IMR-90 (cell line): ENCODE measurements around the gene MED12. TPM values are rescaled to one million over a fixed set of nuclear protein-coding genes. Genes with fewer than 3 reads are reported as not detected.

ENCODE experiments used
- ATAC-seq: fragments of 200-7000 bp; cut with Tn5 transposase; 2 replicates; pipeline ENCODE4 v1.9.1; 2020; ENCODE audit warnings: low read depth, mild to moderate bottlenecking, moderate library complexity
- BruUV-seq: library from RNA; stranded (reverse); fragments of 400-500 nt; replicated peaks from 2 replicates; lab custom pipeline; 2021; lab: Mats Ljungman, UMichigan
- CTCF ChIA-PET: fragments of 300-600 bp; formaldehyde crosslinking; extraction: SDS; loops from one replicate; lab custom pipeline; 2021; ENCODE audit warnings: antibody characterized with exemption; lab: Yijun Ruan, JAX
- POLR2A ChIA-PET: fragments of 300-600 bp; sonication (Branson Sonifier 250); formaldehyde crosslinking; loops from one replicate; lab custom pipeline; 2022; ENCODE audit warnings: antibody characterized with exemption; ENCODE audit not compliant: unreplicated experiment; lab: Charles Lee
- DNase-seq: peaks from one replicate; pipeline ENCODE4 v3.0.0; 2013
- H2AFZ ChIP-seq: replicated peaks from 2 replicates; pipeline ENCODE3; 2013; ENCODE audit warnings: low read length, mild to moderate bottlenecking; ENCODE audit not compliant: poor library complexity
- H2AK5ac ChIP-seq: 2 replicates; pipeline ENCODE4 v1.6.1; 2013; ENCODE audit warnings: low read depth, low read length, inconsistent platforms
- H2AK9ac ChIP-seq: replicated peaks from 2 replicates; pipeline ENCODE3; 2013; ENCODE audit warnings: mild to moderate bottlenecking, low read depth, low read length, moderate library complexity; ENCODE audit not compliant: poor library complexity
- H2BK120ac ChIP-seq: 2 replicates; pipeline ENCODE4 v1.6.1; 2013; ENCODE audit warnings: low read depth, low read length, inconsistent platforms
- H2BK15ac ChIP-seq: 3 replicates; pipeline ENCODE4 v1.6.1; 2013; ENCODE audit warnings: low read depth, low read length, inconsistent platforms
- H2BK20ac ChIP-seq: 2 replicates; pipeline ENCODE4 v1.6.1; 2013; ENCODE audit warnings: low read depth, mild to moderate bottlenecking, inconsistent platforms, low read length, moderate library complexity
- H2BK5ac ChIP-seq: 2 replicates; pipeline ENCODE4 v1.6.1; 2013; ENCODE audit warnings: mild to moderate bottlenecking, low read depth, low read length, inconsistent platforms; ENCODE audit not compliant: poor library complexity, severe bottlenecking
- H3K14ac ChIP-seq: replicated peaks from 2 replicates; pipeline ENCODE4 v1.6.1; 2013; ENCODE audit warnings: low read depth, low read length, inconsistent platforms
- H3K18ac ChIP-seq: 2 replicates; pipeline ENCODE4 v1.6.1; 2013; ENCODE audit warnings: low read depth, low read length, control low read depth
- H3K23ac ChIP-seq: 2 replicates; pipeline ENCODE4 v1.6.1; 2013; ENCODE audit warnings: low read depth, low read length, inconsistent platforms
- H3K27ac ChIP-seq: 2 replicates; pipeline ENCODE4 v1.5.1; 2013; ENCODE audit warnings: mild to moderate bottlenecking, control low read depth, low read length; ENCODE audit not compliant: insufficient read depth
- H3K27me3 ChIP-seq: 2 replicates; pipeline ENCODE4 v1.6.1; 2013; ENCODE audit warnings: low read length; ENCODE audit not compliant: control insufficient read depth, insufficient read depth
- H3K36me3 ChIP-seq: 2 replicates; pipeline ENCODE4 v1.6.1; 2013; ENCODE audit warnings: low read length, mixed read lengths; ENCODE audit not compliant: control insufficient read depth, insufficient read depth
- H3K4ac ChIP-seq: 2 replicates; pipeline ENCODE4 v1.6.1; 2013; ENCODE audit warnings: low read depth, low read length, inconsistent platforms
- H3K4me1 ChIP-seq: 2 replicates; pipeline ENCODE4 v1.6.1; 2013; ENCODE audit warnings: low read length, mixed read lengths; ENCODE audit not compliant: control insufficient read depth, insufficient read depth
- H3K4me2 ChIP-seq: 2 replicates; pipeline ENCODE4 v1.6.1; 2013; ENCODE audit warnings: low read depth, mild to moderate bottlenecking, control low read depth, low read length, moderate library complexity
- H3K4me3 ChIP-seq: 2 replicates; pipeline ENCODE4 v1.5.1; 2013; ENCODE audit warnings: low read depth, mild to moderate bottlenecking, control low read depth, low read length, moderate library complexity; ENCODE audit not compliant: insufficient read depth
- H3K56ac ChIP-seq: 2 replicates; pipeline ENCODE4 v1.6.1; 2013; ENCODE audit warnings: low read length, inconsistent platforms; ENCODE audit not compliant: insufficient read depth; ENCODE audit errors: extremely low read depth
- H3K79me1 ChIP-seq, 2 experiments: 2 replicates each; pipeline ENCODE4 v1.6.1; 2013; ENCODE audit warnings: low read length in 2 of 2, inconsistent platforms in 1 of 2, low read depth in 1 of 2
- H3K9ac ChIP-seq: 2 replicates; pipeline ENCODE4 v1.6.1; 2013; ENCODE audit warnings: low read depth, low read length, control low read depth
- H3K9me1 ChIP-seq: 2 replicates; pipeline ENCODE4 v1.6.1; 2013; ENCODE audit warnings: low read length, inconsistent platforms; ENCODE audit not compliant: insufficient read depth
- H3K9me3 ChIP-seq: 2 replicates; pipeline ENCODE4 v1.6.1; 2013; ENCODE audit warnings: low read length; ENCODE audit not compliant: control insufficient read depth, insufficient read depth
- H4K20me1 ChIP-seq: 2 replicates; pipeline ENCODE4 v1.6.1; 2013; ENCODE audit warnings: low read length, inconsistent platforms; ENCODE audit not compliant: insufficient read depth
- H4K5ac ChIP-seq: 2 replicates; pipeline ENCODE4 v1.6.1; 2013; ENCODE audit warnings: mild to moderate bottlenecking, low read depth, low read length, control low read depth
- H4K8ac ChIP-seq, 2 experiments: 2 replicates each; pipeline ENCODE4 v1.6.1; 2013; ENCODE audit warnings: low read depth in 2 of 2, low read length in 2 of 2, control low read depth in 1 of 2, inconsistent platforms in 1 of 2
- H4K91ac ChIP-seq: 2 replicates; pipeline ENCODE4 v1.6.1; 2013; ENCODE audit warnings: low read depth, low read length, inconsistent platforms; ENCODE audit not compliant: insufficient read depth
- BHLHE40 ChIP-seq: fragments of 150-350 bp; IDR thresholded peaks from 2 replicates; pipeline ENCODE4 v1.6.1; 2016; ENCODE audit warnings: mild to moderate bottlenecking, low read depth, low read length
- CEBPB ChIP-seq: IDR thresholded peaks from 2 replicates; pipeline ENCODE4 v1.6.1; 2012; ENCODE audit warnings: low read depth, low read length, improper control_type of control experiment
- CHD1 ChIP-seq: IDR thresholded peaks from 2 replicates; pipeline ENCODE4 v1.6.1; 2012; ENCODE audit warnings: low read depth, low read length, improper control_type of control experiment
- ELK1 ChIP-seq: fragments of 150-350 bp; IDR thresholded peaks from 2 replicates; pipeline ENCODE4 v1.6.1; 2016; ENCODE audit warnings: low read depth, mild to moderate bottlenecking, low read length, moderate library complexity, borderline replicate concordance
- FOS ChIP-seq: fragments of 150-350 bp; IDR thresholded peaks from 2 replicates; pipeline ENCODE4 v1.6.1; 2016; ENCODE audit warnings: low read depth, low read length
- MAFK ChIP-seq: IDR thresholded peaks from 2 replicates; pipeline ENCODE4 v1.6.1; 2012; ENCODE audit warnings: low read depth, low read length, improper control_type of control experiment
- MAZ ChIP-seq: IDR thresholded peaks from 2 replicates; pipeline ENCODE4 v1.6.1; 2012; ENCODE audit warnings: low read depth, mild to moderate bottlenecking, low read length, improper control_type of control experiment, moderate library complexity, borderline replicate concordance
- MXI1 ChIP-seq: IDR thresholded peaks from 2 replicates; pipeline ENCODE4 v1.6.1; 2012; ENCODE audit warnings: low read depth, mild to moderate bottlenecking, low read length, moderate library complexity, borderline replicate concordance
- SMC3 ChIP-seq: fragments of 150-350 bp; IDR thresholded peaks from 2 replicates; pipeline ENCODE4 v1.6.1; 2016; ENCODE audit warnings: low read depth, mild to moderate bottlenecking, antibody characterized with exemption, low read length, moderate library complexity
- WGBS, 2 experiments: methylation state at CpG; one replicate each; pipeline versions ENCODE4 v1.1.5 to v1.1.7; 2013; ENCODE audit warnings: missing lambda C conversion rate in 2 of 2; ENCODE audit not compliant: insufficient read length in 1 of 2; ENCODE audit errors: extremely low coverage in 2 of 2; 5-methylcytosine and 5-hydroxymethylcytosine counted together
- dilution Hi-C: fragments of 300-500 bp; cut with HindIII; formaldehyde crosslinking; loops from one replicate; pipeline ENCODE4 v1.14.3; 2018; ENCODE audit warnings: low sequenced_read_pairs; ENCODE audit not compliant: unreplicated experiment
- in situ Hi-C: fragments of 300-500 bp; cut with MboI; formaldehyde crosslinking; loops from 3 replicates; pipeline ENCODE4 v1.14.3; 2019; ENCODE audit warnings: low sequenced_read_pairs, inconsistent platforms, mixed read lengths
- intact Hi-C: fragments of 100-400 bp; cut with micrococcal nuclease; formaldehyde crosslinking; loops from 2 replicates; pipeline ENCODE4 v1.10.0; 2022
- polyA plus RNA-seq, 3 experiments: library from polyadenylated mRNA; depleted of rRNA; stranded (reverse); fragments of >200 nt; gene quantifications; 2 replicates each; pipeline ENCODE4 v1.2.3, GENCODE V29; 2012; ENCODE audit warnings: low replicate concordance in 1 of 3
- total RNA-seq: library from RNA; depleted of rRNA; stranded (reverse); fragments of >200 nt; gene quantifications from 2 replicates; pipeline ENCODE4 v1.2.3, GENCODE V29; 2012

MED12 gene
- total and polyA plus RNA-seq, 2 of the 4 experiments (the other 2 are of a cell fraction) = 9.1 to 19.8 TPM

- peaks cover 3% of the 10 kb centered on the region; the same call in 1 of the 2 replicates for H3K27me3 ChIP-seq
- ChIA-PET CTCF (no interaction called here), POLR2A (interaction anchor here (0.7 kb wide), 1 partner anchor 15 kb away, joined by 3 read pairs; no protein-coding TSS in a partner anchor)
- no peak overlapping the region for H4K91ac ChIP-seq
- H3K36me3 ChIP-seq = no peaks in the 10 kb centered on the region
- no peak overlapping the region for H3K4ac ChIP-seq
- H3K18ac ChIP-seq = no peak overlapping the region
- H2BK15ac ChIP-seq = no peak overlapping the region
- no peak overlapping the region for H2AFZ ChIP-seq
- H3K9me1 ChIP-seq = no peaks in the 10 kb centered on the region
- H3K23ac ChIP-seq = no peak overlapping the region
- H3K56ac ChIP-seq = no peak overlapping the region
- no peak overlapping the region for H2AK5ac ChIP-seq
- no peak overlapping the region for H4K5ac ChIP-seq
- no peak overlapping the region for H3K4me2 ChIP-seq
- in situ Hi-C loops (no loop called here), intact Hi-C loops (no loop called here), dilution Hi-C loops (no loop called here)
- no peak overlapping the region for H2AK9ac ChIP-seq
- H3K79me1 ChIP-seq = no peaks in the 10 kb centered on the region
- no peak overlapping the region for H3K14ac ChIP-seq
- no peak overlapping the region for H2BK20ac ChIP-seq
- H2BK120ac ChIP-seq = no peak overlapping the region
- DNase-seq (no peak), ATAC-seq (no peak)
- no CpG with 5 or more reads among the region's 4 CpGs for WGBS, 2 experiments
- H3K4me3 ChIP-seq = no peak overlapping the region
- H3K9me3 ChIP-seq = no peaks in the 10 kb centered on the region
- BruUV-seq = no TSS peak
- TF ChIP-seq BHLHE40 (no peak), MAZ (no peak), CHD1 (no peak), MXI1 (no peak), ELK1 (no peak), SMC3 (no peak), CEBPB (no peak), FOS (no peak), MAFK (no peak)
- H4K8ac ChIP-seq = no peak overlapping the region
- H3K27ac ChIP-seq = no peak overlapping the region
- H3K4me1 ChIP-seq = no peaks in the 10 kb centered on the region
- no peak overlapping the region for H2BK5ac ChIP-seq
- no peak overlapping the region for H3K9ac ChIP-seq
- no peaks in the 10 kb centered on the region for H4K20me1 ChIP-seq
Observed at GRCh38 chrX:71085900-71086299, 32.5 kb upstream of the MED12 start.
